ENCODE measurements around the gene FSCB. TPM values are rescaled to one million over a fixed set of nuclear protein-coding genes. Genes with fewer than 3 reads are reported as not detected.

FSCB gene
- total and polyA plus RNA-seq, 9 of the 15 experiments (the other 6 are each of a cell fraction or from before 2014, with no cell fraction given): not detected

GRCh38 chr14:44529026-44529425, 21.9 kb upstream of the FSCB start:
- no peaks in the 10 kb centered on the region for H4K20me1 ChIP-seq (replicated peaks; ENCODE audit: control insufficient read depth, insufficient read depth, low read length)
- no peaks in the 10 kb centered on the region for H3K9me3 ChIP-seq (replicated peaks; ENCODE audit: control insufficient read depth, insufficient read depth, low read depth, low read length)
- H3K9ac ChIP-seq (ENCODE audit: insufficient read depth in 1 of 2, low read depth in 2 of 2, low read length in 2 of 2): no peak overlapping the region
- H3K79me2 ChIP-seq (ENCODE audit: control insufficient read depth, insufficient read depth, low read length): no peaks in the 10 kb centered on the region
- no peaks in the 10 kb centered on the region for H3K4me1 ChIP-seq (replicated peaks in 1 of 2; ENCODE audit: control insufficient read depth in 2 of 2, insufficient read depth in 2 of 2, low read length in 2 of 2)
- H2AFZ ChIP-seq (ENCODE audit: low read depth, low read length): no peak overlapping the region
- BruUV-seq (replicated peaks): no TSS peak
- H3K36me3 ChIP-seq (ENCODE audit: control insufficient read depth, insufficient read depth, low read length): no peaks in the 10 kb centered on the region
- in situ Hi-C loops (cut with MboI) (no loop called here), intact Hi-C loops (cut with micrococcal nuclease) (no loop called here)
- ChIA-PET CTCF (ENCODE audit: low intra/inter-chr PET ratio) (no interaction called here), POLR2A (no interaction called here)
- WGBS (ENCODE audit: insufficient coverage, low coverage, missing lambda C conversion rate): 0% methylated on average over 1 of the region's 1 CpG
- no peak overlapping the region for H3K4me2 ChIP-seq (ENCODE audit: insufficient read depth, low read length)
- H3K27ac ChIP-seq (ENCODE audit: extremely low read depth, low read depth, low read length): no peak overlapping the region
- FAIRE-seq (no peak), ATAC-seq (no peak), DNase-seq (ENCODE audit: extremely low read depth in 1 of 4, low spot score in 3 of 4) (no peak)
- H3K4me3 ChIP-seq: no peak overlapping the region
- no peak for TF ChIP-seq HINFP (tag; conservative IDR thresholded peaks at IDR 0.05; ENCODE audit: low read depth)
- no peak for TF ChIP-seq GMEB1 (CRISPR knock-in tag; IDR thresholded peaks at IDR 0.05)
- no peak for TF ChIP-seq NR2C2 (CRISPR knock-in tag; IDR thresholded peaks at IDR 0.05)
- no peak for TF ChIP-seq NR2C2 (tag; IDR thresholded peaks at IDR 0.05)
- TF ChIP-seq NR4A1 (CRISPR knock-in tag; IDR thresholded peaks at IDR 0.05): no peak
- no peak for TF ChIP-seq NR4A1 (tag; IDR thresholded peaks at IDR 0.05)
- TF ChIP-seq ESRRB (CRISPR knock-in tag; IDR thresholded peaks at IDR 0.05; ENCODE audit: borderline replicate concordance): no peak
- no peak for TF ChIP-seq IRF2 (CRISPR knock-in tag; IDR thresholded peaks at IDR 0.05)
- H3K9me1 ChIP-seq (ENCODE audit: control insufficient read depth, insufficient read depth, low read length): no peaks in the 10 kb centered on the region
- no peaks in the 10 kb centered on the region for H3K27me3 ChIP-seq (ENCODE audit: control insufficient read depth in 2 of 2, insufficient read depth in 2 of 2, low read length in 2 of 2)
